CD14-positive monocyte (primary cell): ENCODE data around the gene ZNF627. TPM values are rescaled to one million over a fixed set of nuclear protein-coding genes. Genes with fewer than 3 reads are reported as not detected.

Experiments
- DNase-seq, 3 donors: peaks; one replicate each; pipeline ENCODE4 v3.0.0-alpha.2; 2011 to 2022
- H2AFZ ChIP-seq: 2 replicates; pipeline ENCODE4 v1.6.0; 2012; ENCODE audit warnings: mild to moderate bottlenecking, low read depth, low read length, inconsistent platforms; ENCODE audit not compliant: insufficient read depth, poor library complexity, severe bottlenecking
- H3K27ac ChIP-seq, 2 donors: 1 replicate in 1 of 2; 2 replicates in 1 of 2; pipeline ENCODE4 v1.5.1; 2012 to 2013; ENCODE audit warnings: low read length in 2 of 2, control low read depth in 1 of 2, inconsistent platforms in 1 of 2, low read depth in 1 of 2, mild to moderate bottlenecking in 1 of 2
- H3K27me3 ChIP-seq, 2 donors: one replicate each; pipeline versions ENCODE4 v1.6.0 to v1.6.1; 2011 to 2013; ENCODE audit warnings: low read length in 2 of 2; ENCODE audit not compliant: control insufficient read depth in 2 of 2, insufficient read depth in 2 of 2
- H3K36me3 ChIP-seq, 2 donors: replicated peaks in 1 of 2; 1 replicate in 1 of 2; 2 replicates in 1 of 2; pipeline versions ENCODE4 v1.5.1 to v1.6.1; 2012 to 2013; ENCODE audit warnings: low read length in 2 of 2, control low read depth in 1 of 2, inconsistent platforms in 1 of 2, mild to moderate bottlenecking in 1 of 2; ENCODE audit not compliant: insufficient read depth in 2 of 2, control insufficient read depth in 1 of 2
- H3K4me1 ChIP-seq, 2 donors: 1 replicate in 1 of 2; 2 replicates in 1 of 2; pipeline versions ENCODE4 v1.5.1 to v1.6.1; 2012 to 2013; ENCODE audit warnings: low read length in 2 of 2, control low read depth in 1 of 2, inconsistent platforms in 1 of 2, mild to moderate bottlenecking in 1 of 2, moderate library complexity in 1 of 2; ENCODE audit not compliant: insufficient read depth in 2 of 2, control insufficient read depth in 1 of 2
- H3K4me2 ChIP-seq: replicated peaks from 2 replicates; pipeline ENCODE3; 2012; ENCODE audit warnings: low read length, moderate library complexity, mild to moderate bottlenecking; ENCODE audit not compliant: poor library complexity, severe bottlenecking; ENCODE audit errors: extremely low read depth
- H3K4me3 ChIP-seq, 3 experiments: fragments of 200-600 bp in 1 of 3; sonication (generic) in 1 of 3; replicated peaks in 1 of 3; 1 replicate in 2 of 3; 2 replicates in 1 of 3; pipeline ENCODE4 v1.5.1; 2011 to 2013; ENCODE audit warnings: low read length in 3 of 3, mild to moderate bottlenecking in 3 of 3, control low read depth in 2 of 3, low read depth in 2 of 3, inconsistent platforms in 1 of 3, moderate library complexity in 1 of 3
- H3K79me2 ChIP-seq: 2 replicates; pipeline ENCODE4 v1.6.0; 2012; ENCODE audit warnings: mild to moderate bottlenecking, control low read depth, inconsistent platforms, low read length, moderate library complexity; ENCODE audit not compliant: insufficient read depth
- H3K9ac ChIP-seq: 2 replicates; pipeline ENCODE4 v1.6.0; 2017; ENCODE audit warnings: low read length, mild to moderate bottlenecking; ENCODE audit not compliant: insufficient read depth, poor library complexity, severe bottlenecking
- H3K9me3 ChIP-seq, 2 donors: replicated peaks in 1 of 2; 1 replicate in 1 of 2; 2 replicates in 1 of 2; pipeline versions ENCODE4 v1.5.1 to v1.6.1; 2012 to 2013; ENCODE audit warnings: low read length in 2 of 2, control low read depth in 1 of 2; ENCODE audit not compliant: control insufficient read depth in 1 of 2, insufficient read depth in 1 of 2
- H4K20me1 ChIP-seq: 2 replicates; pipeline ENCODE4 v1.6.0; 2012; ENCODE audit warnings: mild to moderate bottlenecking, low read length, control low read depth, moderate library complexity; ENCODE audit not compliant: insufficient read depth
- H3K27ac Mint-ChIP-seq, 7 donors: one replicate each; pipeline ENCODE4 v1.8.0; 2020; ENCODE audit warnings: mild to moderate bottlenecking in 7 of 7, mixed read lengths in 7 of 7, moderate library complexity in 6 of 7, inconsistent platforms in 2 of 7
- H3K27me3 Mint-ChIP-seq, 3 donors: one replicate each; pipeline ENCODE4 v1.8.0; 2021 to 2022; ENCODE audit warnings: low read depth in 3 of 3, mild to moderate bottlenecking in 3 of 3, mixed read lengths in 3 of 3, moderate library complexity in 3 of 3, inconsistent platforms in 1 of 3
- H3K36me3 Mint-ChIP-seq, 2 donors: one replicate each; pipeline ENCODE4 v1.8.0; 2020; ENCODE audit warnings: mixed read lengths in 2 of 2, inconsistent platforms in 1 of 2, mild to moderate bottlenecking in 1 of 2
- H3K4me1 Mint-ChIP-seq: one replicate; pipeline ENCODE4 v1.8.0; 2020; ENCODE audit warnings: mild to moderate bottlenecking, mixed read lengths
- H3K4me3 Mint-ChIP-seq, 2 donors: one replicate each; pipeline ENCODE4 v1.8.0; 2020; ENCODE audit warnings: mild to moderate bottlenecking in 2 of 2, mixed read lengths in 2 of 2, moderate library complexity in 1 of 2
- H3K9me3 Mint-ChIP-seq, 7 donors: one replicate each; pipeline ENCODE4 v1.8.0; 2020 to 2022; ENCODE audit warnings: mixed read lengths in 7 of 7, mild to moderate bottlenecking in 6 of 7, moderate library complexity in 6 of 7, inconsistent platforms in 2 of 7
- CTCF ChIP-seq: fragments of 200-600 bp; IDR thresholded peaks from one replicate; pipeline ENCODE4 v1.8.0; 2022; ENCODE audit warnings: antibody characterized with exemption, mild to moderate bottlenecking
- WGBS: methylation state at CpG from one replicate; pipeline ENCODE4 v1.1.5; 2013; ENCODE audit warnings: missing lambda C conversion rate; ENCODE audit not compliant: insufficient coverage; 5-methylcytosine and 5-hydroxymethylcytosine counted together
- intact Hi-C, 2 donors: fragments of 100-400 bp; cut with micrococcal nuclease; formaldehyde crosslinking; loops; one replicate each; pipeline versions ENCODE4 v1.15.0 to v1.15.1; 2023
- polyA plus RNA-seq, 3 donors: library from polyadenylated mRNA; depleted of rRNA in 1 of 3; unstranded in 2 of 3; stranded (reverse) in 1 of 3; fragments of 300-500 nt in 2 of 3; fragments of >200 nt in 1 of 3; fragmentation: Illumina TruSeq in 2 of 3; gene quantifications; 1 replicate in 2 of 3; 2 replicates in 1 of 3; pipeline ENCODE4 v1.2.3, GENCODE V29; 2012 to 2021

Gene ZNF627
- polyA plus RNA-seq, 3 donors: 1.7 to 3.7 (median 3.4) TPM

GRCh38 chr19:11586331-11586730 lies 11.0 kb upstream of the ZNF627 start:
- no peak overlapping the region for H2AFZ ChIP-seq
- H3K9ac ChIP-seq: no peak overlapping the region
- H4K20me1 ChIP-seq: no peaks in the 10 kb centered on the region
- TF ChIP-seq CTCF: no peak
- H3K4me3 ChIP-seq: no peak overlapping the region
- H3K4me2 ChIP-seq: no peak overlapping the region
- Mint-ChIP-seq H3K36me3 (peaks cover 0 to 4% of the 10 kb centered on the region in 2 donors), H3K4me1 (peaks cover 51% of the 10 kb centered on the region), H3K27me3 (peaks cover 2 to 5% (median 2%) of the 10 kb centered on the region in 3 donors), H3K27ac (peak overlapping the region in 4 of 7 donors; percentile 42 to 72 (median 62)), H3K9me3 (peaks cover 0 to 2% (median 0%) of the 10 kb centered on the region in 7 donors), H3K4me3 (no peak overlapping the region)
- H3K27me3 ChIP-seq: no peaks in the 10 kb centered on the region
- H3K79me2 ChIP-seq: no peaks in the 10 kb centered on the region
- peak; percentile 32 to 56 (median 37) for DNase-seq
- peaks cover 39 to 64% of the 10 kb centered on the region in 2 donors for H3K4me1 ChIP-seq
- H3K36me3 ChIP-seq: no peaks in the 10 kb centered on the region
- H3K27ac ChIP-seq: no peak overlapping the region
- WGBS: 0% methylated on average over 3 of the region's 6 CpGs
- H3K9me3 ChIP-seq: no peaks in the 10 kb centered on the region
- intact Hi-C loops: loop anchor here in 1 of 2 donors (2.0 kb wide), 1 partner anchor 50 kb away; no protein-coding TSS in a partner anchor

- Histone ChIP-seq H3K4me2 (no peak overlapping the region), H3K4me3 (no peak overlapping the region), H3K27ac (no peak overlapping the region), H3K27me3 (no peaks in the 10 kb centered on the region), H4K20me1 (no peaks in the 10 kb centered on the region), H3K36me3 (no peaks in the 10 kb centered on the region), H3K79me2 (no peaks in the 10 kb centered on the region), H3K9me3 (no peaks in the 10 kb centered on the region), H3K9ac (no peak overlapping the region), H2AFZ (no peak overlapping the region), H3K4me1 (peaks cover 28 to 53% of the 10 kb centered on the region in 2 donors)
- Mint-ChIP-seq H3K27ac (peak overlapping the region in 5 of 7 donors; percentile 30 to 70 (median 65)), H3K36me3 (peaks cover 0 to 1% of the 10 kb centered on the region in 2 donors), H3K4me1 (peaks cover 42% of the 10 kb centered on the region), H3K27me3 (peaks cover 2 to 4% (median 2%) of the 10 kb centered on the region in 3 donors), H3K4me3 (no peak overlapping the region), H3K9me3 (peaks cover 0 to 2% (median 0%) of the 10 kb centered on the region in 7 donors)
- DNase-seq: peak; percentile 72 to 81 (median 78)
- peak; percentile 86 for TF ChIP-seq CTCF
- WGBS: 0% methylated on average over 4 of the region's 7 CpGs
- intact Hi-C loops: loop anchor here in 1 of 2 donors (1.0 to 2.0 kb wide), 2 partner anchors 28 to 51 kb away; partner anchors contain the start of gene ELOF1
Observed at GRCh38 chr19:11587302-11587974, 9.8 kb upstream of the ZNF627 start.
